Measurements from ENCODE around the gene AMPD1. TPM values are rescaled to one million over a fixed set of nuclear protein-coding genes. Genes with fewer than 3 reads are reported as not detected.

Gene AMPD1
- total RNA-seq, 1 donor from 2014 or later = not detected

GRCh38 chr1:114688526-114688925 is 6.8 kb downstream of the AMPD1 start:
- H3K36me3 Mint-ChIP-seq (ENCODE audit: low read depth, unreplicated experiment) = no peaks in the 10 kb centered on the region
- no peak overlapping the region for H3K4me3 Mint-ChIP-seq (ENCODE audit: unreplicated experiment)
- TF ChIP-seq CTCF (IDR thresholded peaks at IDR 0.05; ENCODE audit: unreplicated experiment) = no peak
- no peak for DNase-seq (ENCODE audit: low spot score)
- no peaks in the 10 kb centered on the region for H3K9me3 Mint-ChIP-seq (ENCODE audit: unreplicated experiment)
- no peak overlapping the region for H3K27ac Mint-ChIP-seq (ENCODE audit: unreplicated experiment)
- H3K27me3 Mint-ChIP-seq (ENCODE audit: unreplicated experiment) = peaks cover 3% of the 10 kb centered on the region
- no peaks in the 10 kb centered on the region for H3K4me1 Mint-ChIP-seq (ENCODE audit: unreplicated experiment)

GRCh38 chr1:114685851-114686250 is 9.5 kb downstream of the AMPD1 start:
- H3K27ac Mint-ChIP-seq (ENCODE audit: unreplicated experiment) = no peak overlapping the region
- no peak for DNase-seq (ENCODE audit: low spot score)
- peaks cover 4% of the 10 kb centered on the region for H3K27me3 Mint-ChIP-seq (ENCODE audit: unreplicated experiment)
- H3K4me1 Mint-ChIP-seq (ENCODE audit: unreplicated experiment) = no peaks in the 10 kb centered on the region
- no peaks in the 10 kb centered on the region for H3K9me3 Mint-ChIP-seq (ENCODE audit: unreplicated experiment)
- no peaks in the 10 kb centered on the region for H3K36me3 Mint-ChIP-seq (ENCODE audit: low read depth, unreplicated experiment)
- no peak overlapping the region for H3K4me3 Mint-ChIP-seq (ENCODE audit: unreplicated experiment)
- no peak for TF ChIP-seq CTCF (IDR thresholded peaks at IDR 0.05; ENCODE audit: unreplicated experiment)

- H3K4me3 Mint-ChIP-seq (ENCODE audit: unreplicated experiment) = no peak overlapping the region
- H3K4me1 Mint-ChIP-seq (ENCODE audit: unreplicated experiment) = no peaks in the 10 kb centered on the region
- TF ChIP-seq CTCF (IDR thresholded peaks at IDR 0.05; ENCODE audit: unreplicated experiment) = no peak
- H3K9me3 Mint-ChIP-seq (ENCODE audit: unreplicated experiment) = no peaks in the 10 kb centered on the region
- no peaks in the 10 kb centered on the region for H3K27me3 Mint-ChIP-seq (ENCODE audit: unreplicated experiment)
- DNase-seq (ENCODE audit: low spot score) = no peak
- H3K27ac Mint-ChIP-seq (ENCODE audit: unreplicated experiment) = no peak overlapping the region
- no peaks in the 10 kb centered on the region for H3K36me3 Mint-ChIP-seq (ENCODE audit: low read depth, unreplicated experiment)
Measured at GRCh38 chr1:114677691-114678090, 17.7 kb downstream of the AMPD1 start.

- no peaks in the 10 kb centered on the region for H3K4me1 Mint-ChIP-seq (ENCODE audit: unreplicated experiment)
- TF ChIP-seq CTCF (IDR thresholded peaks at IDR 0.05; ENCODE audit: unreplicated experiment) = no peak
- no peaks in the 10 kb centered on the region for H3K27me3 Mint-ChIP-seq (ENCODE audit: unreplicated experiment)
- no peak for DNase-seq (ENCODE audit: low spot score)
- no peaks in the 10 kb centered on the region for H3K36me3 Mint-ChIP-seq (ENCODE audit: low read depth, unreplicated experiment)
- H3K9me3 Mint-ChIP-seq (ENCODE audit: unreplicated experiment) = no peaks in the 10 kb centered on the region
- no peak overlapping the region for H3K27ac Mint-ChIP-seq (ENCODE audit: unreplicated experiment)
- no peak overlapping the region for H3K4me3 Mint-ChIP-seq (ENCODE audit: unreplicated experiment)
Measured at GRCh38 chr1:114676115-114676514, 19.2 kb downstream of the AMPD1 start.

GRCh38 chr1:114671939-114672275 is 23.4 kb downstream of the AMPD1 start:
- Mint-ChIP-seq H3K27me3 (ENCODE audit: unreplicated experiment) (peaks cover 3% of the 10 kb centered on the region), H3K36me3 (ENCODE audit: low read depth, unreplicated experiment) (no peaks in the 10 kb centered on the region)
- DNase-seq (ENCODE audit: low spot score) = no peak

More at GRCh38 chr1:114671939-114672275, 23.4 kb downstream of the AMPD1 start:
- H3K4me3 Mint-ChIP-seq (ENCODE audit: unreplicated experiment) = no peak overlapping the region
- H3K9me3 Mint-ChIP-seq (ENCODE audit: unreplicated experiment) = no peaks in the 10 kb centered on the region
- peaks cover 12% of the 10 kb centered on the region for H3K4me1 Mint-ChIP-seq (ENCODE audit: unreplicated experiment)
- no peak overlapping the region for H3K27ac Mint-ChIP-seq (ENCODE audit: unreplicated experiment)
- no peak for TF ChIP-seq CTCF (IDR thresholded peaks at IDR 0.05; ENCODE audit: unreplicated experiment)
